Measurements from ENCODE around the gene ABHD8.

GRCh38 chr19:17286263-17286662 lies 17.0 kb downstream of the ABHD8 start:
- TF ChIP-seq CTCF (IDR thresholded peaks at IDR 0.05 in 4 of 5, conservative IDR thresholded peaks at IDR 0.05 in 1 of 5) (no peak), POLR2A (IDR thresholded peaks at IDR 0.05) (no peak)
